Activated CD4-positive, alpha-beta T cell treated with anti-CD3 and anti-CD28 coated beads for 36 hours (primary cell): ENCODE measurements around the gene KRT37. TPM values are rescaled to one million over a fixed set of nuclear protein-coding genes. Genes with fewer than 3 reads are reported as not detected.

ENCODE experiments used
- ATAC-seq: fragments of 200-7000 bp; cut with Tn5 transposase; one replicate; pipeline ENCODE4 v1.10.0; 2021; ENCODE audit warnings: mild to moderate bottlenecking, moderate library complexity
- CTCF ChIA-PET: fragments of 350-600 bp; sonication (Branson Sonifier 250); formaldehyde crosslinking; loops from one replicate; lab custom pipeline; 2021; ENCODE audit warnings: antibody characterized with exemption; lab: Charles Lee
- POLR2A ChIA-PET: fragments of 350-600 bp; sonication (Branson Sonifier 250); formaldehyde crosslinking; loops from one replicate; lab custom pipeline; 2021; ENCODE audit warnings: antibody characterized with exemption, inconsistent platforms; lab: Charles Lee
- DNase-seq: peaks from one replicate; pipeline ENCODE4 v3.0.0-alpha.2; 2020
- H3K27ac Mint-ChIP-seq: one replicate; pipeline ENCODE4 v1.8.0; 2021; ENCODE audit warnings: mixed read lengths
- H3K27me3 Mint-ChIP-seq: one replicate; pipeline ENCODE4 v1.8.0; 2021; ENCODE audit warnings: mixed read lengths
- H3K36me3 Mint-ChIP-seq: one replicate; pipeline ENCODE4 v1.8.0; 2021; ENCODE audit warnings: low read depth, mixed read lengths
- H3K4me1 Mint-ChIP-seq: one replicate; pipeline ENCODE4 v1.8.0; 2021; ENCODE audit warnings: mixed read lengths
- H3K4me3 Mint-ChIP-seq: one replicate; pipeline ENCODE4 v1.8.0; 2021; ENCODE audit warnings: mild to moderate bottlenecking, moderate library complexity, mixed read lengths
- H3K9me3 Mint-ChIP-seq: one replicate; pipeline ENCODE4 v1.8.0; 2021; ENCODE audit warnings: low read depth, mixed read lengths
- intact Hi-C, 2 experiments: fragments of 100-400 bp; cut with DNase I in 1 of 2; cut with micrococcal nuclease in 1 of 2; formaldehyde crosslinking; loops; one replicate each; pipeline versions ENCODE4 v1.14.2 to v1.15.1; 2022 to 2024; cut with DNase I, micrococcal nuclease
- total RNA-seq, 2 experiments: library from RNA; stranded (reverse); gene quantifications; one replicate each; pipeline ENCODE4 v1.2.3, GENCODE V29; 2021

The KRT37 gene
- not detected for total RNA-seq

- intact Hi-C loops, result no loop called here
- DNase-seq (no peak), ATAC-seq (no peak)
- Mint-ChIP-seq H3K9me3 (no peaks in the 10 kb centered on the region), H3K27ac (no peak within 1 kb of the TSS), H3K4me1 (no peaks in the 10 kb centered on the region), H3K36me3 (no peaks in the 10 kb centered on the region), H3K27me3 (peaks cover 2% of the 10 kb centered on the region), H3K4me3 (no peak within 1 kb of the TSS)
- CTCF ChIA-PET, result no interaction called here
- POLR2A ChIA-PET, result no interaction called here
These were observed at the start of gene KRT37 for GRCh38 chr17:41424111-41424635. Gene KRT37 (minus strand): TSS chr17:41424585. CDS start chr17:41424523, 62 bp downstream.

- no peak for ATAC-seq
- no peak for DNase-seq
- ChIA-PET POLR2A (interaction anchor here (0.6 kb wide), 1 partner anchor 542 kb away, joined by 7 read pairs; no protein-coding TSS in a partner anchor), CTCF (no interaction called here)
- H3K4me1 Mint-ChIP-seq, result no peaks in the 10 kb centered on the region
- H3K27me3 Mint-ChIP-seq, result peaks cover 2% of the 10 kb centered on the region
- no peak overlapping the region for H3K4me3 Mint-ChIP-seq
- H3K9me3 Mint-ChIP-seq, result no peaks in the 10 kb centered on the region
- H3K27ac Mint-ChIP-seq, result no peak overlapping the region
- intact Hi-C loops, result no loop called here
- H3K36me3 Mint-ChIP-seq, result no peaks in the 10 kb centered on the region
These were observed 44.0 kb upstream of the KRT37 start for GRCh38 chr17:41468346-41468745.

GRCh38 chr17:41467561-41467960 lies 43.2 kb upstream of the KRT37 start:
- DNase-seq, result no peak
- POLR2A ChIA-PET, result no interaction called here
- H3K4me1 Mint-ChIP-seq, result no peaks in the 10 kb centered on the region
- CTCF ChIA-PET, result no interaction called here
- no peaks in the 10 kb centered on the region for H3K9me3 Mint-ChIP-seq
- no peak for ATAC-seq
- H3K36me3 Mint-ChIP-seq, result no peaks in the 10 kb centered on the region
- H3K27me3 Mint-ChIP-seq, result peaks cover 2% of the 10 kb centered on the region
- intact Hi-C loops, result no loop called here
- H3K27ac Mint-ChIP-seq, result no peak overlapping the region
- H3K4me3 Mint-ChIP-seq, result no peak overlapping the region

- no peaks in the 10 kb centered on the region for H3K9me3 Mint-ChIP-seq
- POLR2A ChIA-PET, result no interaction called here
- peaks cover 2% of the 10 kb centered on the region for H3K27me3 Mint-ChIP-seq
- no peaks in the 10 kb centered on the region for H3K4me1 Mint-ChIP-seq
- DNase-seq (no peak), ATAC-seq (no peak)
- CTCF ChIA-PET, result no interaction called here
- H3K27ac Mint-ChIP-seq, result no peak within 1 kb of the TSS
- intact Hi-C loops, result no loop called here
- no peak within 1 kb of the TSS for H3K4me3 Mint-ChIP-seq
- no peaks in the 10 kb centered on the region for H3K36me3 Mint-ChIP-seq
These were observed 42.6 kb upstream of the KRT37 start, which contains the start of gene KRT32 for GRCh38 chr17:41466988-41467387. Gene KRT32 (minus strand): TSS chr17:41467386. CDS start chr17:41467325, 61 bp downstream.

GRCh38 chr17:41464682-41465081 lies 40.3 kb upstream of the KRT37 start:
- H3K27me3 Mint-ChIP-seq, result no peaks in the 10 kb centered on the region
- ChIA-PET POLR2A (no interaction called here), CTCF (no interaction called here)
- H3K27ac Mint-ChIP-seq, result no peak overlapping the region
- H3K9me3 Mint-ChIP-seq, result no peaks in the 10 kb centered on the region
- DNase-seq (no peak), ATAC-seq (peak; percentile 16)
- H3K36me3 Mint-ChIP-seq, result no peaks in the 10 kb centered on the region
- no peak overlapping the region for H3K4me3 Mint-ChIP-seq
- intact Hi-C loops, result no loop called here
- H3K4me1 Mint-ChIP-seq, result no peaks in the 10 kb centered on the region

- POLR2A ChIA-PET, result no interaction called here
- H3K36me3 Mint-ChIP-seq, result no peaks in the 10 kb centered on the region
- no peaks in the 10 kb centered on the region for H3K27me3 Mint-ChIP-seq
- H3K27ac Mint-ChIP-seq, result no peak overlapping the region
- CTCF ChIA-PET, result no interaction called here
- no peak for ATAC-seq
- H3K9me3 Mint-ChIP-seq, result no peaks in the 10 kb centered on the region
- no peak overlapping the region for H3K4me3 Mint-ChIP-seq
- DNase-seq, result no peak
- no peaks in the 10 kb centered on the region for H3K4me1 Mint-ChIP-seq
- intact Hi-C loops, result no loop called here
These were observed 39.8 kb upstream of the KRT37 start for GRCh38 chr17:41464173-41464572.

GRCh38 chr17:41463746-41464145 lies 39.4 kb upstream of the KRT37 start:
- intact Hi-C loops, result no loop called here
- Mint-ChIP-seq H3K27ac (no peak overlapping the region), H3K9me3 (no peaks in the 10 kb centered on the region), H3K4me1 (no peaks in the 10 kb centered on the region), H3K27me3 (no peaks in the 10 kb centered on the region), H3K36me3 (no peaks in the 10 kb centered on the region), H3K4me3 (no peak overlapping the region)
- ChIA-PET CTCF (no interaction called here), POLR2A (no interaction called here)
- ATAC-seq (no peak), DNase-seq (no peak)

GRCh38 chr17:41462705-41463104 lies 38.3 kb upstream of the KRT37 start:
- Mint-ChIP-seq H3K27ac (no peak overlapping the region), H3K9me3 (no peaks in the 10 kb centered on the region), H3K4me1 (no peaks in the 10 kb centered on the region), H3K27me3 (no peaks in the 10 kb centered on the region), H3K4me3 (no peak overlapping the region), H3K36me3 (no peaks in the 10 kb centered on the region)
- intact Hi-C loops, result no loop called here
- POLR2A ChIA-PET, result no interaction called here
- ATAC-seq, result no peak
- CTCF ChIA-PET, result no interaction called here
- DNase-seq, result no peak

- ChIA-PET POLR2A (no interaction called here), CTCF (interaction anchor here (1.3 kb wide), 1 partner anchor 9 kb away, joined by 7 read pairs; no protein-coding TSS in a partner anchor)
- no peak for DNase-seq
- no peaks in the 10 kb centered on the region for H3K27me3 Mint-ChIP-seq
- no peak overlapping the region for H3K4me3 Mint-ChIP-seq
- H3K9me3 Mint-ChIP-seq, result no peaks in the 10 kb centered on the region
- H3K4me1 Mint-ChIP-seq, result no peaks in the 10 kb centered on the region
- no peaks in the 10 kb centered on the region for H3K36me3 Mint-ChIP-seq
- H3K27ac Mint-ChIP-seq, result no peak overlapping the region
- ATAC-seq, result no peak
- intact Hi-C loops, result no loop called here
These were observed 33.3 kb upstream of the KRT37 start for GRCh38 chr17:41457676-41458075.

- ATAC-seq, result no peak
- Mint-ChIP-seq H3K27ac (no peak overlapping the region), H3K9me3 (no peaks in the 10 kb centered on the region), H3K36me3 (no peaks in the 10 kb centered on the region), H3K4me3 (no peak overlapping the region), H3K27me3 (no peaks in the 10 kb centered on the region), H3K4me1 (no peaks in the 10 kb centered on the region)
- intact Hi-C loops, result no loop called here
- POLR2A ChIA-PET, result no interaction called here
- CTCF ChIA-PET, result no interaction called here
- no peak for DNase-seq
These were observed 31.8 kb upstream of the KRT37 start for GRCh38 chr17:41456204-41456603.

GRCh38 chr17:41455236-41455635 lies 30.9 kb upstream of the KRT37 start:
- Mint-ChIP-seq H3K27ac (no peak overlapping the region), H3K9me3 (no peaks in the 10 kb centered on the region), H3K4me3 (no peak overlapping the region), H3K27me3 (no peaks in the 10 kb centered on the region), H3K4me1 (no peaks in the 10 kb centered on the region), H3K36me3 (no peaks in the 10 kb centered on the region)
- ATAC-seq (no peak), DNase-seq (no peak)
- POLR2A ChIA-PET, result no interaction called here
- CTCF ChIA-PET, result no interaction called here
- intact Hi-C loops, result no loop called here

GRCh38 chr17:41453066-41453465 lies 28.7 kb upstream of the KRT37 start:
- POLR2A ChIA-PET, result no interaction called here
- Mint-ChIP-seq H3K36me3 (no peaks in the 10 kb centered on the region), H3K4me1 (no peaks in the 10 kb centered on the region), H3K27ac (no peak overlapping the region), H3K27me3 (no peaks in the 10 kb centered on the region), H3K4me3 (no peak overlapping the region), H3K9me3 (no peaks in the 10 kb centered on the region)
- CTCF ChIA-PET, result interaction anchor here (0.7 kb wide), 1 partner anchor 201 kb away, joined by 3 read pairs; no protein-coding TSS in a partner anchor
- ATAC-seq (no peak), DNase-seq (no peak)
- intact Hi-C loops, result no loop called here
